ENCODE data around the gene PAPSS2.

The PAPSS2 gene

DNA sequence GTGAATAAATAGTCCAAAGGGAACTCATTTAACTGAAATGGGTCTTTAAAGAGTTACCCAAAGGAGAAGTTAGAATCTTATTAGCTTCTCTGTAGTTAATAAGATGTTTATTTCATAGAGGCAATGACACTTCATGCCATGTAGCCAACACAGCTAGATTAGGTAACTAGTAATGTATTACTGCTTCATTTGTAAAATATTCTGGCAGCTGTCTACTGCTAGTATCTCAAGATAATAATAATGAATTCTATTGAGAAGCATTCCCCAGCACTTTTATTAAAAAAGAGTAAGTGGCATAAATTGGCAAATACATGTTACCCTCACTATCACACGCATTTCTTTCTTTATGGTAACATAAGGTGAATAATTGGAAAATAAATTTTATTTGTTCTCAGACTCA lies 10.1 kb downstream of the PAPSS2 start:
- DNase-seq (ENCODE audit: low read depth in 1 of 2, low spot score in 1 of 2), result no peak

DNA sequence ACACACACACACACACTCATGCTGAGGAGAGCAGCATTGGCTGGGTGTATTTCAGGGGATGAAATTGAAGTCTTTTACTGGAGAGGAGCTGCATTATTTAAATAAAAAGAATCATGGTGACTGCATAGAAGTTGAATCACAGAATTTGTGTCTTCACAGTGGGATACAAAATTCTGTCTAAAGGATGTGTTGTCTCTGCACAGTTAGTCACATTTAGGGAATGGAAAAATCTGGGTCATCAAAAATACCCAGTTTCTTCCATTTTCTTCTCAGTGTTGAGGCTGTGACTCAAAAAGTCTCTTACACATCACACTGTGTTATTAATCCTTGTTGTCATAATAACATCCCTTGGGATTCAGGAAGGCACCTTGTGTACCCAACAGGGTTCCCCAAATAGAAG lies 10.9 kb downstream of the PAPSS2 start:
- no peak for DNase-seq (ENCODE audit: low read depth in 1 of 2, low spot score in 1 of 2)

DNA sequence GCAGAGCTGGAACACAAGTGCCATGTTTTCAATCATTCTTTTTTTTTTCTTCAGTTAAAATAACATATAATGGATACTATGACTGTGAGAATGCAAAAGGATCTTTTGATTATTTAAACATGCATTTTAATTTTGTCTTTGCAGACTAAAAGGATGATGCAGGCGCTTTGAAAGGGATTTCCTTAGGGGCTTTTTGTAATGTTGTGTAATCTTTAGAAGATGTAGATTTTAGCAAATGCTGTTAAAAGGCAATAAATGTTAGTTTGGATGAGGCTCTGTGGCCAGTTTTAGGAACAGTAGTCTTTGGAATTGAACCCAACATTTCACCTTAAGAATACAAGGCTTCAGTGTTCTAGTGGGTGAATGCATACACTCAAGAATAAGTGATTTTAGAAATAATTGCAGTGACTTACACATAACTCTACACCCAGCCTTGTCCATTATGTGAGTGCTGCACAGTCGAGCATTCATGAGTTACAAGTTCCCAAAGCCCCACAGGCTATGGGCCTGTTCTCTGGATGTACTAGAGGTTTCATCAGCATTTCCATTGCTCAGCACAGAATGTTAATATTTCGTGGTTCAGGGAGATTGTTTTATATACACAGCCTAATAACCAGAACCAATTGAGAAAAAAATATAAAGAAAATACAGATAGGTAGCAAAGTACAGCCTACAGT lies 11.6 kb downstream of the PAPSS2 start:
- DNase-seq (ENCODE audit: low read depth in 1 of 2, low spot score in 1 of 2), result no peak

DNA sequence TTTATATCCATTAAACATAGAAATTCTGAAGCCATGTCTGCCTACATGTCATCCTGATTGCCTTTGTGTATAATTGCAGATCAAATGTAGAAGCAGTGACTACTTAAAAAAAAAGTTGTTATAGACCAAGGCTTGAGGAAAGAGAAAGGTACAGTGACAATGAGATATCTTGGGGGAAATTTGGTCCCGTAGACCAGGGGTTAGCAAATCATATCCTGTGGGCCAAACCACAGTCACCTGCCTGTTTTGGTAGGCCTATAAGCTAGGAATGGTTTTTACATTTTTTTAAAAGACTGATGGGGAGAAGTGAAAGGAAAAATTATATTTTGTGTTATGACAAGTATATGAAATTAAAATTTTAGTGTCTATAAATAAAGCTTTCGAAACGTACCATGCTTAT lies 12.9 kb downstream of the PAPSS2 start:
- no peak for DNase-seq (ENCODE audit: low read depth in 1 of 2, low spot score in 1 of 2)

DNA sequence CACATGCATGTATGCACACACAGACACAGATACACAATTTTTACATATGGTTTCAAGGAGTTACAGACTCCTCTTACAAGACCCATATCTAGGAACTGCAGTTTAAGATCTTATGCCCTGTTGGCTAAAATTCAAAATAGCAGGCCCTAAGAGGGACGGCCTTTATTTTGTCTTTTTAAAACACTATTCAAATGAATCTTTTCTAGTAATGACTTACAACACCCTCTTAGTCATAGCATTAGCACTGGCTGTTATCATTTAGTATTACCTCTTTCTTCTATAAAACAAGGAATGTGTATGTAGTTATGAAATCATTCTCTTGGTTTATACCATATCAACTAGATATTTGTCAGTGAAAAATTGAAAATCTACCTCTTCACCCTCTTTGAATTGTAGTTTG lies 15.3 kb downstream of the PAPSS2 start:
- DNase-seq (ENCODE audit: low read depth in 1 of 2, low spot score in 1 of 2), result no peak

DNA sequence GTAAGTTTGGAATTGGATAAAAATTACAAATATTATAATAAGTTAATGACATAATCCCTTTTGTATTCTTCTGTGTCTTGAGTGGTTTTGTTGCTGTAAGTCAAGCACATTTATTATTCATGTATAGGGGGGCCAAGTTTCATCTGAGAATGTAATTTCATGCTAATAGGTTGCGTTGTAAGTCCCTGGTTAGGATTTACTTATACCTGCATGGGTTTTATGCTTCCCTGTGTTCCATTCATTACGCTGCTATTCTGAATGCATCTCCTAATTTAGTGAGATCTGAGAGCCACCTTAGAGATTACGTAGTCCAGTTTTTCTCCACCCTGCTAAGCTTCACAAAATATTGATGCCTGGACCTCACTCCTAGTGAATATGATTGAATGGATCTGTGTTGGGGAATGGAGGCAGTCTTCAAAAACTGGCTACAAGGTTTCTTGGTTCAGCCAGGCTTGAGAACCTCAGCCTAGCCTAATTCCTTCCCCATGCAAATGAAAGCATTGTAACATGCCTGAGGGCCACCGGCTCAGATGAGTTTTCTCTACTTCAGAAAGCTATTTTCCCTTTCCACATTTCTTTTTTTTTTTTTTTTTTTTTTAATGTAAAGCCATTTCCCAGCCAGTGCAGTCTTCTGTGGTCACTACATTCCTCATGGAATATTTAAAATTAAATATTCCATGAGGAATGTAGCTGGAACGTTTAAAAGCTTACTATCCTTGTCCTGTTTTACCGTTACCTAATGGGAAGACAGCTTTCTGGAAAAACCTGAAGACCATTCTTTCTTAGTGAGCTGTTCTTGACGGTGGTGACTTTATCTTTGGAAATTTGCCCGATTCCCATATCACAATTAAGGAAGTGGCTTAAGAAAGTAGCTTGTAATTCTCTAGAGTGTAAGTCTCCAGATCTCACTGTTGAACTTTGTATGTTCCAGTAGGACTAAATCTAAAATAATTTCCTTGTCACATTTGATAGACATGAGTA lies 16.0 kb downstream of the PAPSS2 start:
- no peak for DNase-seq (ENCODE audit: low read depth in 1 of 2, low spot score in 1 of 2)

DNA sequence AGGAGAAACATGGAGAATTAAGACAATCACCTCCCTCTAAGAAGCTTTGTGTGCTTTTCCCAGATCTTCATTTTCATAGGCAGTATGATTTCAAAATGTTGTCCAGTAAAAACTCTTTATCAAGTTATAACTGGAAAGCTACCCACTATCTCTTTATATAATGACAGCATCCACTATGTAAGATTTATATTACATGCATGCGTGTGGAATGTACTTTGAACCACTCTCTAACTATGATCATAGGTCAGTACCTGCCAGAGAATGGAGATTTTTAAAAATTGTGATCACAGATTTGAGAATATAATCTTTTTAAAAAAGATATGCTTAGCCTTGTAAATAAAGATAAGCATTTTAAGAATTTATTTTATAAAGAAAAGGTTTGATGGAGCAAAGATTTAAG lies 17.9 kb downstream of the PAPSS2 start:
- no peak for DNase-seq (ENCODE audit: low read depth in 1 of 2, low spot score in 1 of 2)

DNA sequence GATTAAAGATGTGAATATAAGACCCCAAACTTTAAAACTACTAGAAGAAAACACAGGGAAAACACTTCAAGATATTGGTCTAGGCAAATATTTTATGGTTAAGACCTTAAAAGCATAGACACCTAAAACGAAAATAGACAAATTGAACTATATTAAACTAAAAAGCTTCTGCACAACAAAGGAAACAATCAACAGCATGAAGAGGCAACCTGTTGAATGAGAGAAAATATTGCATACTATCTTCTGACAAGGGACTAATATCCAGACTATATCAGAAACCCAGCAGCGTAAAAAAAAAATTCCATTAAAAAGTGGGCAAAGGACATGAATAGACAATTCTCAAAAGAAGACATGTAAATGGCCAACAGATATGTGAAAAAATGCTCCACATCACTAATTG lies 18.6 kb downstream of the PAPSS2 start:
- no peak for DNase-seq (ENCODE audit: low read depth in 1 of 2, low spot score in 1 of 2)

DNA sequence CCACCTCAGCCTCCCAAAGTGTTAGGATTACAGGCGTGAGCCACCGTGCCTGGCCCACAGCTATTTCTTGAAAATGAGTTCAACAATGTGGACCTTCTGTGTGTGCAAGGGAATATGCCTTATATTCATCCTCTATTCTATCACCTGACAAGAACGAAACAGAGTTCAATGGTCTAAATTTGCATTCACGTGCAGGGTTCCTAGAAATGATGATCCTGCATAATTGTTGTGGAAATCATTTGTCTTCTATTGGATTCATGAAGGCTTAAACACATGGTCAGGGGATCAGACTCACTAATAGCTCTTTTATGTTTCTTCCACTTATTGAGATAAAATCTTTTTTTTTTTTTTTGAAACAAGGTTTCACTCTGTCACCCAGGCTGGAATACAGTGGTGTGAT lies 23.7 kb downstream of the PAPSS2 start:
- DNase-seq (ENCODE audit: low read depth in 1 of 2, low spot score in 1 of 2), result no peak

DNA sequence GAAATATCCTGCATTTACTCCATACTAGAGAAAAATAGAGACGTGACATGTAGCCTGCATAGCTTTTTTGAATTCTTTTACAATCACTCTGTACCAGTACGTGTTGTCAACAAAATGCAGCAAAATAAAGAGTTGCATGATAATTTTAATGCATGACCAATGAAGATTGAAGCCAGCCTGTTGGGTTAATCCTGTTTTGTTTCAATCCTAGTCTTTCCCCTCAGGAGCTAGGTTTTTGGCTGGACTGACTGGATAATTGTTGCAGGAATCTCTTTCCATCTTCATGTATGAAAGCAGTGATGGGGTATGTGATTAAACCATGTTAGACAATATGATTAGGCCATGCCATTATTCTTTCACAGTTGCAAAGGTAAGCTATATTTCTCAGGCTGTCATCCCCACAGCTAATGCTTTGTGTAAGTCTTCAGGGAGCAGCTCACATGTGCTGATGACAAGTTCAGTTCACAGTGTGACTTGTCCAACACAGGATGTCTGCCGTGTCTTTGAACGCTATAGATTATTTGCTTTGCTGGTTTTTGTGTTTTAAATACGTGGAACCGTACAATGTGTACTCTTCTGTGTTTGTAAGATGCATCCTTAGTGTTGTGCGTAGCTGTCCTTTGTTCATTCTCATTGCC lies 24.4 kb downstream of the PAPSS2 start:
- no peak for DNase-seq (ENCODE audit: low read depth in 1 of 2, low spot score in 1 of 2)

DNA sequence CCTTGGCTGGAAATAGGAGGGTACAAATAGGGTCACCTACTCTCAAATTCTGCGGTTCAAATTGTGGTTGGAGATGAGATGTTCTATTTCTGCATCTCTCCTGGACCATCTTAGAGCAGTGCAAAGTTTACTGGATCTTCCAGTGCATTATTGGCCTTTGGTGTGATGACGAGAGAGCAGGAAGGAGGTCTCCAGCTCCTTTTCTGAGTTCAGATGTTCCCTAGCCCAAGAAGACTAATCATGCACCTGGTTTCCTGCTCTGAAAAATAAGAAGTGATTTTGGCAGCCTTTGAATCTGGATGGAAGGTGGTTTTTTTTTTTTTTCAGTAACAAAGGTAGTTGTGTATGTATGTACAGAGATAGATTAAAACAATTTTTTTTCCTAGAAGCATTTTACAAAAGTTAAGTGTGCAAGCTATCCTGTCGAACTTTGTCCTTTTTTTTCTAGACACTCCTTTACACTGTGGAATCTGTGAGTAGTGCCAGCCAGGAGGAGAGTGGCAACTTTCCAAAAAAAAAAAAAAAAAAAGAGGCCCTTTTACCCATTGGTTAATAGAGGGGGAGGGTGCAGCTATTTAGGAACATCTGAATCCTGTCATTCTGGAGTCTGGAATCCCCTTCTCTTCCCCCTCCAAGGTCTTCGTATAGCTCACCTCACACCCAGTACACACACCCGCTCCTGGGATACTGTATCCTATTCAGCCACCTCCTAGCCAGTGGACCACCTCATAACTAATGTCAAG lies 26.3 kb downstream of the PAPSS2 start:
- DNase-seq (ENCODE audit: low read depth in 1 of 2, low spot score in 1 of 2), result no peak

DNA sequence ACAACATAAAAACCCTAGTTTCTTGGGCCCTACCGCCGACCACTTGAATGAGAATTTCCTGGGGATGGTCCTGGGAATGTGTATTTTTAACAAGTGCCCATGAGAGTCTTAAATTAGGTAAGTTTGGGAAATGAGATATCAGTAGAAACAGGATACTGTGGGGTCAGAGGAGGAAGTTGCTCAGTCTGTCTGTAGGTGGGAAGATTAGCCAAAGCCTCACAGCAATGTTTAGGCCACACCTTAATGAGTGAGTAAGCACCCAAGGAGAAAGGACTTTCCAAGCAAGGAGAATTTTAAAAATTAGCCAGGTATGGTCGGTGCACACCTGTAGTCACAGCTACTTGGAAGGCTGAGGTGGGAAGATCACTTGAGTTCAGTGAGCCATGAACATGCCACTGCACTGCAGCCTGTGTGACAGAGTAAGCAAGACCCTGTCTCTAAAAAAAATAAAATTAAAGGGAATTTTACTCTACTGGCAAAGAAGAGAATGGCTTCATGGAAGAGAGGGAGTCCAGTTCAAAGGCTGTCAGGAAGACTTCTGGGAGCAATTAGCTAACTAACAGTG lies 31.9 kb downstream of the PAPSS2 start:
- DNase-seq (ENCODE audit: low read depth in 1 of 2, low spot score in 1 of 2), result no peak

DNA sequence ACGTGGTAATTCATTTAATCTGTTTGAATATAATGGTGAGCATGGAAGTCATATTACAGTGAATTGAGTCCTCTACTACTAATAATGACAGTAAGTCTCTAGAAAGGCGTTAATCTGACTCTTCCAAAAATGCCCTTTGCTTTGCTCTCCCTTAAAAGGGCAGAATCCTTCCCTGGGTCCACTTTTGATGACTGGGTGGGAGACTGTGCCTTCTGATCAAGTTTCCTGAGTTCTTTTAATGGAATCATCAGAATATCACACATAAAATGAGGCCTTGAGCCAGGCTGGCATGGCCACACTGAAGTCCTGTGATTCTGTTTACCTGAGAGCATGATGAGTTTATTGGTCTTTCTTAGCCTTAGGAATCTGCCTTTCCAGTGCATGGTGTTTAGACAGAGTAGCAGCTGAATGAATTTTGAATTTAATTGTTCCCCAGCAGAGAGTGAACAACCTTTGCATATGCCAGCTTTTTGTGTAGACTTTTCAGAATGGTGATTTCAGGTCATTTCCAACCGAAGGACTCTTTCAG lies 33.3 kb downstream of the PAPSS2 start:
- no peak for DNase-seq (ENCODE audit: low read depth in 1 of 2, low spot score in 1 of 2)

DNA sequence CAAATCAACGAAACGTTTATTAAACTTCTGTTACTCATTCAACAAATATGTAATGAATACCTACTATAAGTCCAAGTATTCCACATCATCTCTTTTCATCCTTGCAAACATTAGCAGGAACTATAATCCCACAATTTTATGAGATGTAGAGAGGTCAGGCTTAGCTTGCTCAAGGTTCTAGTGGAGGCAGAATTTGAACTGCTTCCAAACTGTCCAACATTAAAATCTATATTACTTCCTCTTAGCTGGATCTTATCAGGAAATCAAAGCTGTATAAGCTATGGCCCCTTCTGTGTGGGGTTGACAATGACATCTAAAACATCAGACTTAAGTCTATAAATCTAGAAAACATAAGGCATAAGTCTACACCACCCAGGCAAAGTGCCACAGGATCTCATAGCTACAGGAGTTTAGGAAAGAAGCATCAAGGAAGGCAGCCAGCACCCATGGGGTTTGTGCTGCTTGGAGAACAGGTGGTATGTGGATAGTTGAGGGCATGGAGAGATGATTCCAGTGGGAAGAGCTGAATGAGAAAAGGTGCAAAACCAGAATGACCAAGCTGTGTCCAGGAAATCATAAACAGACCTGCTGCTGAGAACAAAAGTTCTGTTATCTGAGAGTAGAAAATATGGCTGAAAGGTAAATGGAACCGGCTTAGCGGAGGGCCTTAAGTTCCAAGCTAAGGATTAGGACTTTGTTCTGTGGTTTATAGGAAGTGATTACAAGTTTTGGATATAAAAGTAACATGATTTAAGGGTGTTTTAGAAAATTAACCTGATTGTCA lies 34.5 kb downstream of the PAPSS2 start:
- no peak for DNase-seq (ENCODE audit: low read depth in 1 of 2, low spot score in 1 of 2)

DNA sequence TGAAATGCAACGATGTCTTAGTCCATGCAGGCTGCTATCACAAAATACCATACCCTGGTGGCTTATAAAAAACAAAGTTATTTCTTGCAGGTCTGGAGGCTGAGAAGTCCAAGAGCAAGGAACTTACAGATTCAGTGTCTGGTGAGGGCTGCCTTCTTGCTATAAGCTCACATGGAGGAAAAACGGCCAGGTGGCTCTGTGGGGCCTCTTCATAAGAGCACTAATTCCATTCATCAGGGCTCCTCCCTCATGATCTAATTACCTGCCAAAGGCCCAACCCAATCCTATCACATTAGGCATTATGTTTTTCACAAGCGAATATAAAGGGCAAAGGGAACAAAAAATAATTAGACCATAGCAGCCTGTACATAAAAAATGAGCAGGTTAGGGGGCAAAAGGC lies 35.4 kb downstream of the PAPSS2 start:
- no peak for DNase-seq (ENCODE audit: low read depth in 1 of 2, low spot score in 1 of 2)

DNA sequence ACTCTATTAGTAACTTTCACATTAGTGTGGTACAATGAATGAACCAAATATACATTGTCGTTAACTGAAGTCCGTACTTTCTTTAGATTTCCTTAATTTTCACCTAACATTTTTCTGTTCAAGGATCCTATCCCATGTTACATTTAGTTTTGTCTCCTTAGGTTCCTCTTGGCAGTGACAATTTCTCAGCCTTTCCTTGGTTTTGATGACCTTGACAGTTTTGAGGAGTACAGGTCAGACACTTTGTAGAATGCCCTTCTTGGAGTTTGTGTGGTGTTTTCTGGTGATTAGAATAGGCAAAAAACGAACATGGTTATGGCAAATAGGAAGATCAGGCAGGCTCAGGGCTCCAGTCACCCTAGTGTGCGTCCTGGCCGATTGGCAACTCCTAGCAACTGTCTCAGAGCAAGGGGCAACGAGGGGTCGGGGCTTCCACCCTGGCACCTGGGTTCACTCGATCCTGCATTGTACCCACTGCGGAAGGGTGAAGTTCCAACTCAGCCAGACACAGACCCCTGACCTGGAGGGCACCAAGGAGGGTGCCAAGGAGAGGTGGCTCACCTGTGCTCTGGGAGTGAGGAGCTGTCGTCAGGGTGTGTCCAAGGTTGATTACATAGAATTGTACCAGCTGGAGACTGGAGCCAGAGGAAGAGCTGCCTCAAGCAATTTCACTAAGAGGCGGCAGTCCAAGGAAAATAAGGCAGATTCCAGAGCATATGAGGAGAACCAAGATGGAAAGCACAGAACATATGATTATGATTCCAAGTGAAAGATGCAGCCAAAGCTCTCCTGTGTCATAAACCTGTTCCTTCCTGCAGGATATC lies 37.5 kb downstream of the PAPSS2 start:
- no peak for DNase-seq (ENCODE audit: low read depth in 1 of 2, low spot score in 1 of 2)

DNA sequence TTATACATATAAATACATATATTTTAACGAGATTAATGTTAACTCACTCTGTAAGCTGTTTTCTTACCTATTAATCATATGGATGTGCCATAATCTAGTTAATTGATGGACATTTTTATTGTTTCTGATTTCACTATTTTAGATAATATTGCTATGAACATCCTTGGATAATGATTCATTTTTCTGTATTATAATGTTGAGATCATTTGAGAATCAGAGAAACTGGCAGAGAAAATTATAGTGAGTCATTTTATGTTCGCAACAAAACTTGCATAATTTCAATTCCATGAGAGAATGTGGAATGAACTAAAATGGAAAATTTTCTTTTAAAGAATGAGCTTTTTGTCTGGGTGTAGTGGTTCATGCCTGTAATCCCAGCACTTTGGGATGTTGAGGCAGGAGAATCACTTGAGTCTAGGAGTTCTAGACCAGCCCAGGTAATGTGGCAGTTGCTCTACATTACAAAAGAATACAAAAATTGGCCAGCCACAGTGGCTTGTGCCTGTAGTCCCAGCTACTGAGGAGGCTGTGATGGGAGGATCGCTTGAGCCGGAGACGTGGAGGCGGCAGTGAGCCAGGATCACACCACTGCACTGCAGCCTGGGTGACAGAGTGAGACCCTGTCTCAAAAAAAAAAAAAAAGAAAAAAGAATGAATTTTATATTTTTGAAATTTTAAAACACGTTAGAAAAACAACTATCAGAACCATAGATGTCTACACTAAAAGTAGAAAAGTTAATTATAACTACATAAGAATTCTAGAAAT lies 40.5 kb downstream of the PAPSS2 start:
- DNase-seq (ENCODE audit: low read depth in 1 of 2, low spot score in 1 of 2), result no peak

DNA sequence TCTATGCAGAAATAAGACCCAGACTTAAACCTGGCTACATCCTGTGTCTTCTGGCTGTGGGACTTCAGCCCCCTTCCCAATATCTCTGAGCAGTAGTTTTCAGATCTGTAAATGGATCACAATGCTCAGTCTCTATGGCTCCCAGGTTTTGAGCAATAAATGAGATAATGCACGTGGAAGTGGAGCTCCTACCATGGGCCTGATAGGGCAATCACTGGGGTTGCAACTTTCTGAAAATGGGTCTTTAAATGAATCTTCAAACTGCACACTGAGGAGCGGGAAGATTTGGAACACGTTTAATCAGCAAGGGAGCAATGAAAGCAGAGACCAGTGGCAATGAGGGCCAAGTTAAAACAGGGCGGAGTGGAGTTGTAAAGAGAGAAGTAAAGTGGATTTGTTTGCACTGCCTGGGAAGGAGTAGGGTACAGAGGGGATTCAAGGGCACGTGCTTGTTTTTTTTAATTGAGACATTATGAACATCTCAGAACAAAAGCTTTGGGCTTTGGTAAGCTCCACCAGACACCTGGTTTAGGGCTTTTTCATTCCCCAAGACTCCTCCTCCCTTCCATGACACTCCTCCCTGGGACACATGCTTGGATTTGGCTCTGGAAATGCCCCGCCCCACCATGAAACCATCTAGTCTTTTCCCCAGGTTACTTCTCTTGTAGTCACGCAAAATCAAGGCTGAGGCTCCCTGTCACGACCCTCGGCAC lies 42.7 kb downstream of the PAPSS2 start:
- DNase-seq (ENCODE audit: low read depth in 1 of 2, low spot score in 1 of 2), result no peak

All from stimulated activated CD4-positive, alpha-beta T cell treated with anti-CD3 and anti-CD28 coated beads, Interleukin-15, amount 100 ng/mL, for 1 hour (primary cell).